ENCODE results near the gene ATF6. TPM values are rescaled to one million over a fixed set of nuclear protein-coding genes. Genes with fewer than 3 reads are reported as not detected.

The ATF6 gene
- total and polyA plus RNA-seq, 2 of the 8 experiments (the other 6 are each of a cell fraction or from before 2014, with no cell fraction given): 4.6 to 10.0 TPM

GRCh38 chr1:161779393-161779792, 13.3 kb downstream of the ATF6 start (continued):
- no peak for TF ChIP-seq KDM5A (IDR thresholded peaks at IDR 0.05; ENCODE audit: low read length)
- TF ChIP-seq, protein P1, sequence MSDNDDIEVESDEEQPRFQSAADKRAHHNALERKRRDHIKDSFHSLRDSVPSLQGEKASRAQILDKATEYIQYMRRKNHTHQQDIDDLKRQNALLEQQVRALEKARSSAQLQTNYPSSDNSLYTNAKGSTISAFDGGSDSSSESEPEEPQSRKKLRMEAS (IDR thresholded peaks at IDR 0.05): no peak
- TF ChIP-seq EP300 (IDR thresholded peaks at IDR 0.05; ENCODE audit: borderline replicate concordance in 1 of 2, low read depth in 2 of 2, low read length in 2 of 2): no peak
- no peak for TF ChIP-seq CHD1 (IDR thresholded peaks at IDR 0.05; ENCODE audit: low read depth, low read length)

Data from H1 (cell line).